Measurements from ENCODE around the gene MIPEP. TPM values are rescaled to one million over a fixed set of nuclear protein-coding genes. Genes with fewer than 3 reads are reported as not detected.
A peak's percentile ranks its signal among the peaks of the same experiment; 100 is the strongest.

Gene MIPEP
- total RNA-seq, 6 donors from 2014 or later = 14.5 to 29.3 (median 19.1) TPM

DNA sequence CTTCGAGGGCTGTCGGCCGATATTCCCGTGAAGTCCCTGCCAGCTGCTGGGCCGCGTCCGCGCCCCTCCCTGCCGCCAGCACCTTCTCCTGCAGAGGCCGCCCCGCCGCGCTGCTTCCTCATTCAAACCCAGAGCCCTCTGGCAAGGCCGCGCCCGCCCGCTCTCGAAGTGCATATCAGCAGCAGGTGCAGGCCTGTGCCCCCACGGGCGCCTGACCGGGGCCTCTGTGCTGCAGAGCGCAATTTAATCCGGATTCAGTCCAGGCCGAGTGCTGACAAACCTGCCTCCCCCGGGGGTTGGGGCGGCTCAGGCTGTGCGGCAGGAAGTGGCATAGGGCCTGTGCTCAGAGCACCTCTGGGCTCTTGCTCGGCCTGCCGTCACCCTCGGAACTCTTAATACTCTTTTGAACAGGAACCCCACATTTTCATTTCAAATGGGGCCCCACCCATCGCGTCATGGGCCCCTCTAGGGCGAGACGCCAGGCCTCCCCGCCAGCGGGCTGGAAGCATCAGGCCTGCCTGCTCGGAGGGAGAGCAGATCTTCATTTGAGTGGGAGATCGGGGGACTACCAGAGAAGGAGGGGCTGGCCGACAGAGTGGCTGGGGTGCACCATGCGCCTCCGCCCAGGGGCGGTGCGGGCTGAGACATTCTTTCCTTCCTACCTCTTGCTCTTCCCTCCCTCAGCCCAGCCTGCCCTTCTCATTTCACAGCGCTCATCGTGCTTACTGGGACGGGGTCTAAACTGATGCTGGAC lies 193.3 kb downstream of the MIPEP start:
- ATAC-seq (ENCODE audit: low FRiP score in 2 of 2) (peak; percentile 35 to 75), DNase-seq (peak in 1 of 2 donors; percentile 90)
- Histone ChIP-seq H3K36me3 (no peaks in the 10 kb centered on the region), H3K4me1 (peaks cover 0 to 22% (median 4%) of the 10 kb centered on the region in 4 donors), H3K27me3 (no peaks in the 10 kb centered on the region), H3K9me3 (no peaks in the 10 kb centered on the region), H3K4me3 (peak overlapping the region in 1 of 4 donors; percentile 8), H3K27ac (no peak overlapping the region)
- TF ChIP-seq, protein P1, sequence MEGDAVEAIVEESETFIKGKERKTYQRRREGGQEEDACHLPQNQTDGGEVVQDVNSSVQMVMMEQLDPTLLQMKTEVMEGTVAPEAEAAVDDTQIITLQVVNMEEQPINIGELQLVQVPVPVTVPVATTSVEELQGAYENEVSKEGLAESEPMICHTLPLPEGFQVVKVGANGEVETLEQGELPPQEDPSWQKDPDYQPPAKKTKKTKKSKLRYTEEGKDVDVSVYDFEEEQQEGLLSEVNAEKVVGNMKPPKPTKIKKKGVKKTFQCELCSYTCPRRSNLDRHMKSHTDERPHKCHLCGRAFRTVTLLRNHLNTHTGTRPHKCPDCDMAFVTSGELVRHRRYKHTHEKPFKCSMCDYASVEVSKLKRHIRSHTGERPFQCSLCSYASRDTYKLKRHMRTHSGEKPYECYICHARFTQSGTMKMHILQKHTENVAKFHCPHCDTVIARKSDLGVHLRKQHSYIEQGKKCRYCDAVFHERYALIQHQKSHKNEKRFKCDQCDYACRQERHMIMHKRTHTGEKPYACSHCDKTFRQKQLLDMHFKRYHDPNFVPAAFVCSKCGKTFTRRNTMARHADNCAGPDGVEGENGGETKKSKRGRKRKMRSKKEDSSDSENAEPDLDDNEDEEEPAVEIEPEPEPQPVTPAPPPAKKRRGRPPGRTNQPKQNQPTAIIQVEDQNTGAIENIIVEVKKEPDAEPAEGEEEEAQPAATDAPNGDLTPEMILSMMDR (IDR thresholded peaks at IDR 0.05) = no peak
- TF ChIP-seq POLR2A (IDR thresholded peaks at IDR 0.05) (no peak), EP300 (IDR thresholded peaks at IDR 0.05) (no peak), POLR2AphosphoS5 (IDR thresholded peaks at IDR 0.05) (no peak)
- 70 to 87% methylated on average over 39 to 43 of the region's 46 CpGs for WGBS, 2 donors

DNA sequence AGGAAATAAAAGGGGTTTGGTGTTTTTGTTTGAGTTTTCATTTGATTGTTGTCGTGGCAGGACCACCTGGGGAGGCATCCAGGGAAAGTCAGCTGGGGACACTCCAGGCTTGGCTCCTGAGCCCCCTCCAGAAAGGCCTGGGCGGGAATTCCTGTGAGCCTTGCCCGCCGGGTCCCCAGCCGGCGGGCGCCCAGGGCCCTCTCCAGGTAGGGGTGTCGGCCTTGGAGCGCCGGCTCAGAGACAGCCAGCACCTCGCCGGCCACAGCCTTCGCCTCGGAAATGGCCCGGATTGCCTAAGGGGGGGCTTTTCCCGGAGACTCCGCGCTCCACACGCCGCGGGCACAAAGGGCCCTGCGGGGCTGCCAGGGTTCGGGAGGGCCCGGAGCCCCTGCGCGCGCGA lies 194.0 kb downstream of the MIPEP start:
- Histone ChIP-seq H3K4me1 (peaks cover 0 to 22% (median 4%) of the 10 kb centered on the region in 4 donors), H3K36me3 (no peaks in the 10 kb centered on the region), H3K27me3 (no peaks in the 10 kb centered on the region), H3K27ac (no peak overlapping the region), H3K4me3 (no peak overlapping the region), H3K9me3 (no peaks in the 10 kb centered on the region)
- TF ChIP-seq EP300 (IDR thresholded peaks at IDR 0.05) = no peak
- TF ChIP-seq, protein P1 (IDR thresholded peaks at IDR 0.05) = no peak
- no peak for TF ChIP-seq POLR2AphosphoS5 (IDR thresholded peaks at IDR 0.05)
- TF ChIP-seq POLR2A (IDR thresholded peaks at IDR 0.05) = no peak
- peak in 1 of 2 donors; percentile 72 for DNase-seq
- ATAC-seq (ENCODE audit: low FRiP score in 2 of 2) = peak in 1 of 2 donors; percentile 5
- 90 to 100% methylated on average over 6 to 28 of the region's 28 CpGs for WGBS, 2 donors

DNA sequence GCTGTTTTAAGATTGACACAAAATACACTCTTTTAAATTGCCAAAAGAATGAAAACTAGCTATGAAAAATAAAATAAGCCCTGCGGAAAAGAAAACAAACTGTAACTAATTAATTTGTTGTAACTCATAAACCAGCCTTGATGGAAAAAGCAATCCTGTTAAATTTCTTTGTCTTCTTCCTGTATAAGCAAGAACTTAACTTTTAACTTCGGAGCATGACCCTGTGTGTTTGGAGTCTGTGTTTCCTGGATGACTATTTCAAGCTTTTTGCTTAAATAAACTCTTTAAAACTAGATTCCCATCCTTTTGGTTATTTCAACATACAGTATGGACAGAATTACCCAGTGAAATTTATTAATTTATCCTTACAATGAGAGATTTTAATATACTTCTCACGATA lies 196.4 kb downstream of the MIPEP start:
- Histone ChIP-seq H3K9me3 (no peaks in the 10 kb centered on the region), H3K4me3 (no peak overlapping the region), H3K36me3 (no peaks in the 10 kb centered on the region), H3K27me3 (no peaks in the 10 kb centered on the region), H3K4me1 (peaks cover 0 to 14% (median 3%) of the 10 kb centered on the region in 4 donors), H3K27ac (no peak overlapping the region)
- ATAC-seq (ENCODE audit: low FRiP score in 2 of 2) = no peak
- TF ChIP-seq POLR2A (IDR thresholded peaks at IDR 0.05) = no peak
- TF ChIP-seq POLR2AphosphoS5 (IDR thresholded peaks at IDR 0.05) = no peak
- no peak for DNase-seq
- 68 to 76% methylated on average over 3 of the region's 3 CpGs for WGBS, 2 donors

DNA sequence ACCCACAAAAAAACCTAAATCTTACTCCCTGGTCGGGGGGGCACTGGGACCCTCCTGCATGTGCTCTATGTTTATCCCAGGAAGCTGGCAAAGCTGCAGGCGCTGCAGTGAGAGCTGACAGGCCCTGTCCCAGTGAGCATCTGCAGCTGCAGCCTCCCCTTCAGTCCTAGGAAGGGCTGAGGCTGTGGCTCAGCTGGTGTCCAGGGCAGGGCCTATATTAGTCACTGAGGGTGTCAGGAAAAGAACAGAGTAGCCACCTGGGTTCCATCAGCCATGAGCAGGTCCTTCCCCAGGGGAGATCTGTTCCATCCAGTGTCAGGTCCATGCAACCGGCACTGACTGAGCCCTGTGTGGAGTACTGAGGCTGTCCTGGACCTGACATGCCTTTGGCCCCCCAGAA lies 198.5 kb downstream of the MIPEP start:
- DNase-seq (no peak), ATAC-seq (ENCODE audit: low FRiP score in 2 of 2) (peak; percentile 16 to 40)
- Histone ChIP-seq H3K27ac (no peak overlapping the region), H3K4me1 (peaks cover 0 to 3% (median 0%) of the 10 kb centered on the region in 4 donors), H3K9me3 (no peaks in the 10 kb centered on the region), H3K36me3 (no peaks in the 10 kb centered on the region), H3K27me3 (no peaks in the 10 kb centered on the region), H3K4me3 (no peak overlapping the region)
- 72 to 79% methylated on average over 2 to 3 of the region's 3 CpGs for WGBS, 2 donors
- no peak for TF ChIP-seq POLR2A (IDR thresholded peaks at IDR 0.05)
- TF ChIP-seq, protein P1 (IDR thresholded peaks at IDR 0.05) = no peak
- no peak for TF ChIP-seq EP300 (IDR thresholded peaks at IDR 0.05)
- TF ChIP-seq POLR2AphosphoS5 (IDR thresholded peaks at IDR 0.05) = no peak

DNA sequence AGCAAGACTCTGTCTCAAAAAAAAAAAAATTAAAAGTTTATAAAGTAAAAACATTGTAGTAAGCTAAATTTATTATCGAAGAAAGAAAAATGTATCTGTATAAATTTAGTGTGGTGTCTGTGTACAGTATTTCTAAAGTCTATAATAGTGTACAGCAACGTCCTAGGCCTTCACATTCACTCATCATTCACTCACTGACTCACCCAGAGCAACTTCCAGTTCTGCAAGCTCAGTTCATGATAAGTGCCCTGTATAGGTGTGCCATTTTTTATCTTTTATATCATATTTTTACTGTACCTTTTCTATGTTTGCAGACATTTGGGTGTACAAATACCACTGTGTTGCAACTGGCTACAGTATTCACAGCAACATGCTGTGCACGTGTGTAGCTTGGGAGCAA lies 200.9 kb downstream of the MIPEP start:
- no peak for TF ChIP-seq POLR2AphosphoS5 (IDR thresholded peaks at IDR 0.05)
- TF ChIP-seq EP300 (IDR thresholded peaks at IDR 0.05) = no peak
- TF ChIP-seq, protein P1 (IDR thresholded peaks at IDR 0.05) = no peak
- TF ChIP-seq POLR2A (IDR thresholded peaks at IDR 0.05) = no peak
- WGBS, 2 donors = 86 to 90% methylated on average over 3 of the region's 3 CpGs
- Histone ChIP-seq H3K36me3 (no peaks in the 10 kb centered on the region), H3K9me3 (peaks cover 3 to 14% (median 6%) of the 10 kb centered on the region in 4 donors), H3K27me3 (no peaks in the 10 kb centered on the region), H3K4me1 (no peaks in the 10 kb centered on the region), H3K27ac (no peak overlapping the region), H3K4me3 (no peak overlapping the region)
- DNase-seq = no peak
- no peak for ATAC-seq (ENCODE audit: low FRiP score in 2 of 2)
